NCI-H2081 treated with DMSO at 0.1 percent for 48 hours (cell line): Measurements from ENCODE around the gene HSD17B12.

ENCODE experiments used
- DNase-seq: peaks from one replicate; lab custom pipeline; 2025; lab: John Stamatoyannopoulos, UW

The HSD17B12 gene

DNA sequence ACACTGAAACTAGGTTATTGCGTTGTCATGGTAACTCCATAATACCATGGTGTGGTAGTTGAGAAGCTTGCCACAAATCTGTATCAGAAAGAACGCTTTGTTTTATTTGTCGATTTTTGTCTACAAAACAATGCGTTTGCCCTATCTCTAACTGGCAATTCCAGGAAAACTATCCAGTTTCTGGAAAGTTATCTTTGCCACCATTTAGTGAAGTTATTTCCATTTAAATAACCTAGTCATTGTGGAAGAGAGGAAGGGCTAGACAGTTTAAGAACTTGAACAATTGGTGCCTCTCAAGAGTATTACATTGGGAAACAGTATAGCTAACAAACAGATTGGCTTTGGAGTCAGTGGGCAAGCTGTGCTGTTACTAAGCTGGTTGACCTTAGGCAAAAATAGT, 7.9 kb downstream of the HSD17B12 start:
- DNase-seq, result no peak

GRCh38 chr11:43689167-43689566, 8.6 kb downstream of the HSD17B12 start:
- DNase-seq, result no peak

- no peak for DNase-seq
Measured at GRCh38 chr11:43690929-43691725, 10.6 kb downstream of the HSD17B12 start.

GRCh38 chr11:43691806-43692205, 11.3 kb downstream of the HSD17B12 start:
- no peak for DNase-seq

GRCh38 chr11:43693069-43693468, 12.5 kb downstream of the HSD17B12 start:
- DNase-seq, result no peak

- DNase-seq, result no peak
Measured at GRCh38 chr11:43693731-43694130, 13.2 kb downstream of the HSD17B12 start.

GRCh38 chr11:43694477-43694876, 13.9 kb downstream of the HSD17B12 start:
- no peak for DNase-seq

DNA sequence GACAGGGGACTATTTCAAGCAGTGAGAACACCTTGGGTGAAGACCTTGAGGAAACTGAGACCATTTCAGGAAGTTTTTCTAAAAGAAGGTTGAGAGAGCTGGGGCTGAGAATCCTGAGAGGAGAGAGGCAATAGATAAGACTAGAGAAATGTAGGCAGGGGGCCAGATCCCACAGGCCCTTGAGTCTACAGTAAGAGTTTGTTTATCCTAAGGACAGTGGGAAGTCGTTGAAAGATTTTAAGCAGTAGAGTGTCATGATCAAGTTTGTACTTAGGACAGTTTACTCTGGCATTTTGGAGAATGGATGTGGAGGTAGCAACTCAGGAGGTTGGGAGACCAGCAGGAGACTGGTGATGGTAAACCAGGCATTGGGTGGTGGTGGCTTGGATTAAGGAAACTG, 17.1 kb downstream of the HSD17B12 start:
- no peak for DNase-seq

DNA sequence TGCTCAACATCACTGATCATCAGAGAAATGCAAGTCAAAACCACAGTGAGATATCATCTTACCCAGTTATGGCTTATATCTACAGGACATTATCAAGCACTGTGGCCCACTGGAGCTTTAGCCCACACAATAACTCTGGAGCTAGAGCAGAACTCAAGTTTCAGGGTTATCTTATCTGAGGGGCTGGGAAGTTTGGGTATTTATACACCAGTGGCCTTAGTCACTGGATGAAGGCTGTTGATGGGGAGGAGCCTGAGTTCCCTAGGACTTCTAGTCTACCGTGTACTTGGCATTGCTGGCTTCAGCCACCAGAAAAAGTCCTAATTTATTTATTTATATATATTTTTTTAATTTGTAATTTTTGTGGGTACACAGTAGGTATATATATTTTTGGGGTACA, 19.3 kb downstream of the HSD17B12 start:
- no peak for DNase-seq

GRCh38 chr11:43706631-43707030, 26.1 kb downstream of the HSD17B12 start:
- DNase-seq, result no peak

DNA sequence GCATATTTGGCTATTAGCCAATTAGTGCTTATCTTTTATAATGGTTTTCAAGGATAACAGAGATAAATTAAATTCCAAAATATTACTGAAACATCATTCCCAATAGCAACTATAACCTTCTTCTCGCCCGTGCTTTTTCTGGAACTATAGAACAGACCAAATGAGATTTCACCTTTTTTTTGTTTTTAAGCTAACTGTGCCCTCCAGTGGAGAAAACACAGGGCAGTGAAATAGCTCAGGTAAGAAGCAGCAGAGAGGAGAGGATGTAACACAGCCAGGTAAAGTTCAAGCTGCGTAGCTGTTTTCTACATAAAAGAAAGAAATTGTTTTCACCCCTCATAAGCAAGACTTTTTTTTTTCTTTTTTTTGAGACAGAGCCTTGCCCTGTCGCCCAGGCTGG, 28.2 kb downstream of the HSD17B12 start:
- no peak for DNase-seq

DNA sequence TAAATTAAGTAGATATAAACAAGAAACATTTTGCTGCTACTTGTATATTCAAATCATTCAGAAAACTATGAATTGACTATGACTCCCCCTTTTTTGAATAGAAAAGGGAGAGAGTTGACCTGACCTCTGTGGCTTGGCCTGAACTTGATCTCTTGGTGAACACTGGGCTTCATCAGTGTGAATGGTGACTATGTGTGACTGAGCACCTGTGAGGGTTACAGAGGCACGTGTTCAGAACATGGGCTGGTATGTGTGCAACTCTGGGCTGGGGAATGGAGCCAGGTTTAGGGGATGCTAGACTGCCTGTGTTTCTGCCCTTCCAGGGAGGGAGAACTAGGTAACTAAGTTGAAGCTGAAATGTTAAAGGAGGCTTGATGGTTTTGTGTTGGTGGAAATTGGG, 29.2 kb downstream of the HSD17B12 start:
- no peak for DNase-seq

DNA sequence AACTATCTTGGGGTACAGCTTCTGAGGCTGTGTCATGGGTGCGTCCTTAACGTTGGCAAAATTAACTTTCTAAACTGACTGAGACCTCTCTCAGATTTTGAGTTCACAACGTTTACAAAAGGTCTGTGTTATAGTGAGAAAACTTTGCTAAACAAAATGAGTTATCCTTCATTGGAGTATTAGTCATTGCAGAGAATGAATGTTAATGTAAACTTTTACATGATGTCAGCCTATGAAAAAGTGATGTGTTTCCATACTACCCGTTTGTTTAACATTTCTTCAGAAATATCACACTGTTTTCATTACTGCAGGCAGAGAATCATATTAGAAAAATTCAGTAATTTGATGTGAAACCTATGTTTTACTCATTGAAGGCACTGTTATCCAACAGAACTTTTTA, 32.1 kb downstream of the HSD17B12 start:
- DNase-seq, result no peak

GRCh38 chr11:43718373-43718772, 37.8 kb downstream of the HSD17B12 start:
- no peak for DNase-seq

GRCh38 chr11:43723617-43724016, 43.1 kb downstream of the HSD17B12 start:
- no peak for DNase-seq

DNA sequence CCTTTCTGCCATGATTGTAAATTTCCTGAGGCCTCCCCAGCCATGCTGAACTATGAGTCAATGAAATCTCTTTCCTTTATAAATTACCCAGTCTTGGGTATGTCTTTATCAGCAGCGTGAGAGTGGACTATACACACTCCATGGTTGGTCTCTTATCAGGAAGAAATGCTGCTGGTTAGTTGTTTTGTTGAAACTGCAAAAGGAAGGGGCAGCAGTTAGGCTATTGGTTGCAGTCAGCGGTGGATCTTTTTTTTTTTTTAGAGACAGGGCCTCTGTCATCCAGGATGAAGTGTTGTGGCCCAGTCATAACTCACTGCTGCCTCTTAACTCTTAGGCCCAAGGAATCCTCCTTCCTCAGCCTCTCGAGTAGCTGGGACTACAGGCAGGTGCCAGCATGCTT, 51.7 kb downstream of the HSD17B12 start:
- DNase-seq, result no peak

DNA sequence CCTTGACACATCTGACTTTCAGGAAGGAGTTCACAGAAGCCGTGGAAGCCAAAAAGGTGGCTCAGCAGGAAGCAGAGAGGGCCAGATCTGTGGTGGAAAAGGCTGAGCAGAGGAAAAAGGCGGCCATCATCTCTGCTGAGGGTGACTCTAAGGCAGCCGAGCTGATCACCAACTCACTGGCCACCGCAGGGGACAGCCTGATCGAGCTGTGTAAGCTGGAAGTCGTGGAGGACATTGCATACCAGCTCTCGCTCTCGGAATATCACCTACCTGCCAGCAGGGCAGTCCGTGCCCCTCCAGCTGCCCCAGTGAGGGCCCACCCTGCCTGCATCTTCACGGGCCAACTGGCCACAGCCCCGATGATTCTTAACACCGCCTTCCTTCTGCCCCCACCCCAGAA, 53.7 kb downstream of the HSD17B12 start:
- DNase-seq, result no peak

- no peak for DNase-seq
Measured at GRCh38 chr11:43735115-43735514, 54.6 kb downstream of the HSD17B12 start.

DNA sequence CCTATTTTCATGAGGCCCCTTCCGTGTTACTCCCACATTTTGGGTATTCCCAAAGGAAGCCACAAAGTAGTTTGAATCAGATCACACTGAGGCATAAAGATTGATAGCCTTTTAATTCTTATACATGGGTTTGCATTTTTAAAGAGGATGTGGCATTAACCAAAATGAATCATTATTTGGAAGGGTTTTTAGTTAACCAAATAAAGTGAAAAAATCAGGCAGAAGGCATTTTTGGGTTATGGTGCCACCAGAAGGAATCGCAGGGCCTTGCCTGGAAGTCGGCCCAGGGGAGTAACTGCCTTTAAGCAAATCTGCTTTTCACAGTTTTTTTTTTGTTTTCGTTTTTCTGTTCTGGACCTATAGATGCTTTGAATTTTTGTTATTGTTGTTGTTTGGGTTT, 55.4 kb downstream of the HSD17B12 start:
- no peak for DNase-seq

DNA sequence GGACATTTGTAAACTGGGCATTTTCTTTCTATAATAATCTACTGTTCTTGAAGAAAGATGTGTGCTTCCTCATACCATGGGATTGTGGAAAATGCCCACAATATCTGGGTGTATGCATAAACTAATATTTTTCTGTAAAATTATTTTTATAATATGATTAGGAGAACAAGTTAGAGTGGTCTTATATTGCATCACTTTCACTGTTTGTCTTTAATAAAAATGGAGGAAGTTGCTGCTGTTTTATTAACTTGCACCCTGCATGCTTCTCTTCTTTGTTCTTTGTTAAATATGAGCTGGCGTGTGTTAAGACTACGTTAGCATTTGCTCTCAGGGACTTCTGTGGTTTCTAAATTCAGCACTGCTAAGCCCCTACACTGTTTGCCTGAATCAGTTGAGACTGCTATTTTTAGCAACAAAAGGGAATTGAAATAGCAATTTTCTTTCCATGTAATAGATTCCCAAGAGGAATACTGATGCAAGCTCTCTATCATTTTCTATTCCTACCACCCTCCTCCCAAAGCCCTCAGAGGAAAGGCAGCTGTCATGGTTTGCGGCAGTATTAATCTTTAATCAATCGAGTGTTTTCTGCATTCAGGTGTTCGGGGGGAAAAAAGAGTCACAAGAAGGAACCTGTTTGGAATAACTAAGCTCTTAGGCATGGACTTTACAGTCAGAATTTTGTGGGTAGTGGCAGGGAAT, 56.1 kb downstream of the HSD17B12 start:
- no peak for DNase-seq

- no peak for DNase-seq
Measured at GRCh38 chr11:43737201-43737590, 56.7 kb downstream of the HSD17B12 start.

- DNase-seq, result no peak
Measured at GRCh38 chr11:43738600-43739409, 58.3 kb downstream of the HSD17B12 start.

DNA sequence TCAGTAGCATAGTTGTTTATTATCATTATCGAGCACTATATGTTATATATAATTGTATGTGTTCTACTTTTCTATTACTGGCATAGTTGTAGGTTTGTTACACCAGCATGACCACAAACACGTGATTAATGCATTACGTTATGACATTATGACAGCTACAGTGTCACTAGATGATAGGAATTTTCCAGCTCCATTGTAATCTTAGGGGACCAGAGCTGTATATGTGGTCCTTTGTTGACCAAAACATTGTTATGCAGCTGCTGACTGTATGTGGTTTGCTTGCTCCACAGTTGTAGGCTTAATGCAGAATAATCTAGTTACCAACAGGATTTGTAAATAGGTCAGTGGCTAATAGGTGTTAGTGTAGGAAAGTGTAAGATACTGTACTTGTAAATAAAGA, 66.1 kb downstream of the HSD17B12 start:
- DNase-seq, result no peak
